Neural cell (in vitro differentiated cells): ENCODE results near the gene OGDH.

Experiments
- EP300 ChIP-seq: fragments of 450-650 bp; conservative IDR thresholded peaks from 2 replicates; pipeline ENCODE4 v1.6.1; 2014; ENCODE audit warnings: antibody characterized with exemption, mild to moderate bottlenecking, moderate library complexity; ENCODE audit not compliant: poor library complexity, severe bottlenecking
- EZH2 ChIP-seq: fragments of 200-600, 300-800 bp; shearing (Covaris generic), sonication (generic); IDR thresholded peaks from 2 replicates; pipeline ENCODE4 v1.6.1; 2014; ENCODE audit warnings: antibody characterized with exemption, low read length, borderline replicate concordance, mild to moderate bottlenecking; ENCODE audit not compliant: insufficient read depth, poor library complexity, severe bottlenecking
- TF ChIP-seq, protein P1 (sequence below): fragments of 450-650 bp; IDR thresholded peaks from 2 replicates; pipeline ENCODE4 v1.5.1; 2014; ENCODE audit warnings: antibody characterized with exemption, mild to moderate bottlenecking, moderate library complexity; ENCODE audit not compliant: poor library complexity, severe bottlenecking

DNA sequence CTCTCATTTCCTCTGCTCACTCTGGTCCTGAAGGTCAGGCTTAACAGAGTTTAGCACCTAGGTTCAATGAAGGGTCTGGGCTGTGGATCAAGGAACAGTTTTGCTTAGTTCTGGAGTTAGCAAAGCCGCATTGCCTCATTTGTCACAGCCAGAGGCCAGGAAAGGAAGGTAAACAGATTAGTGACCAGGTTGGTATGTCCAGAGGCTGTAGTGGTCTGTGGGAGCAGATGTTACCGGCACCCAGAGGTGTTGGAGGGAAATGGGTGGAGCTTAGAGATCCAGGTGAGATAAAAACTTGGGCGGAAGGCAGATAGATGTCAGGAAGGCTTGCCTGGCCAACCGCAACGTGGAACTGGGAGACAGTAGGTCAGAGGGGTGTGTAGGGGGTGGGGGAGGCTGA lies 105.6 kb downstream of the OGDH start:
- TF ChIP-seq, protein P1, sequence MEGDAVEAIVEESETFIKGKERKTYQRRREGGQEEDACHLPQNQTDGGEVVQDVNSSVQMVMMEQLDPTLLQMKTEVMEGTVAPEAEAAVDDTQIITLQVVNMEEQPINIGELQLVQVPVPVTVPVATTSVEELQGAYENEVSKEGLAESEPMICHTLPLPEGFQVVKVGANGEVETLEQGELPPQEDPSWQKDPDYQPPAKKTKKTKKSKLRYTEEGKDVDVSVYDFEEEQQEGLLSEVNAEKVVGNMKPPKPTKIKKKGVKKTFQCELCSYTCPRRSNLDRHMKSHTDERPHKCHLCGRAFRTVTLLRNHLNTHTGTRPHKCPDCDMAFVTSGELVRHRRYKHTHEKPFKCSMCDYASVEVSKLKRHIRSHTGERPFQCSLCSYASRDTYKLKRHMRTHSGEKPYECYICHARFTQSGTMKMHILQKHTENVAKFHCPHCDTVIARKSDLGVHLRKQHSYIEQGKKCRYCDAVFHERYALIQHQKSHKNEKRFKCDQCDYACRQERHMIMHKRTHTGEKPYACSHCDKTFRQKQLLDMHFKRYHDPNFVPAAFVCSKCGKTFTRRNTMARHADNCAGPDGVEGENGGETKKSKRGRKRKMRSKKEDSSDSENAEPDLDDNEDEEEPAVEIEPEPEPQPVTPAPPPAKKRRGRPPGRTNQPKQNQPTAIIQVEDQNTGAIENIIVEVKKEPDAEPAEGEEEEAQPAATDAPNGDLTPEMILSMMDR = no peak
- TF ChIP-seq EZH2 (no peak), EP300 (no peak)
